22Rv1 (cell line): ENCODE results near the gene CTNNA3.

ENCODE experiments used
- CTCF ChIP-seq: fragments of 450-650 bp; IDR thresholded peaks from 2 replicates; pipeline ENCODE4 v1.5.1; 2017; ENCODE audit warnings: mild to moderate bottlenecking
- ZFX ChIP-seq: fragments of 450-650 bp; IDR thresholded peaks from 2 replicates; pipeline ENCODE4 v1.6.1; 2017; ENCODE audit warnings: antibody characterized with exemption, borderline replicate concordance

GRCh38 chr10:66755474-66755873 is 940.5 kb downstream of the CTNNA3 start:
- TF ChIP-seq CTCF: no peak
- TF ChIP-seq ZFX: no peak
